H9 (cell line): Measurements from ENCODE around the gene SMIM3. TPM values are rescaled to one million over a fixed set of nuclear protein-coding genes. Genes with fewer than 3 reads are reported as not detected.
A peak's percentile ranks its signal among the peaks of the same experiment; 100 is the strongest.
"Not testable (repeated sequence)": the region's sequence is repeated elsewhere in the genome, so short reads cannot be mapped to it uniquely, and the experiment has no call there.

ENCODE experiments used
- DNase-seq: peaks from one replicate; pipeline ENCODE4 v3.0.0-alpha.2; 2017
- H2AFZ ChIP-seq: one replicate; pipeline ENCODE4 v1.6.1; 2013; ENCODE audit warnings: mild to moderate bottlenecking, low read length, control low read depth, moderate library complexity
- H2AK5ac ChIP-seq: 2 replicates; pipeline ENCODE4 v1.6.1; 2013; ENCODE audit warnings: low read length, control low read depth, mixed read lengths; ENCODE audit not compliant: insufficient read length
- H2BK120ac ChIP-seq: one replicate; pipeline ENCODE4 v1.6.1; 2013; ENCODE audit warnings: low read depth, mild to moderate bottlenecking, low read length, control low read depth, inconsistent platforms; ENCODE audit not compliant: poor library complexity, severe bottlenecking
- H2BK12ac ChIP-seq: 2 replicates; pipeline ENCODE4 v1.6.1; 2013; ENCODE audit warnings: low read length, control low read depth, mixed read lengths, low read depth; ENCODE audit not compliant: insufficient read length
- H2BK15ac ChIP-seq: 2 replicates; pipeline ENCODE4 v1.6.1; 2013; ENCODE audit warnings: low read depth, low read length, control low read depth
- H2BK20ac ChIP-seq: one replicate; pipeline ENCODE4 v1.6.1; 2013; ENCODE audit warnings: low read depth, mild to moderate bottlenecking, low read length, control low read depth, inconsistent platforms; ENCODE audit not compliant: poor library complexity, severe bottlenecking
- H2BK5ac ChIP-seq: 2 replicates; pipeline ENCODE4 v1.6.1; 2013; ENCODE audit warnings: low read length, control low read depth, mixed read lengths; ENCODE audit not compliant: insufficient read length
- H3K14ac ChIP-seq: 2 replicates; pipeline ENCODE4 v1.6.1; 2013; ENCODE audit warnings: low read length, control low read depth; ENCODE audit not compliant: insufficient read depth
- H3K18ac ChIP-seq: 2 replicates; pipeline ENCODE4 v1.6.1; 2013; ENCODE audit warnings: low read depth, mild to moderate bottlenecking, mixed read lengths, low read length, control low read depth; ENCODE audit not compliant: insufficient read length
- H3K23ac ChIP-seq: 2 replicates; pipeline ENCODE4 v1.6.1; 2013; ENCODE audit warnings: low read length, control low read depth, mixed read lengths, low read depth; ENCODE audit not compliant: insufficient read length
- H3K23me2 ChIP-seq: 2 replicates; pipeline ENCODE4 v1.6.1; 2013; ENCODE audit warnings: low read depth, mild to moderate bottlenecking, mixed read lengths, low read length, control low read depth; ENCODE audit not compliant: insufficient read length, poor library complexity, severe bottlenecking
- H3K27ac ChIP-seq: 2 replicates; pipeline ENCODE4 v1.5.1; 2013; ENCODE audit warnings: low read length, control low read depth, mixed read lengths, low read depth; ENCODE audit not compliant: insufficient read length
- H3K27me3 ChIP-seq: 2 replicates; pipeline ENCODE4 v1.6.1; 2013; ENCODE audit warnings: low read length, control low read depth, inconsistent platforms; ENCODE audit not compliant: insufficient read depth
- H3K4ac ChIP-seq: 2 replicates; pipeline ENCODE4 v1.6.1; 2013; ENCODE audit warnings: low read depth, mild to moderate bottlenecking, control low read depth, inconsistent platforms, low read length, moderate library complexity
- H3K4me1 ChIP-seq: 2 replicates; pipeline ENCODE4 v1.6.1; 2013; ENCODE audit warnings: low read length, control low read depth, inconsistent platforms; ENCODE audit not compliant: insufficient read depth
- H3K4me2 ChIP-seq: 2 replicates; pipeline ENCODE4 v1.6.1; 2013; ENCODE audit warnings: low read length, control low read depth, mixed read lengths; ENCODE audit not compliant: insufficient read length, insufficient read depth
- H3K56ac ChIP-seq: 2 replicates; pipeline ENCODE4 v1.6.1; 2013; ENCODE audit warnings: low read depth, mild to moderate bottlenecking, mixed read lengths, low read length, control low read depth; ENCODE audit not compliant: insufficient read length
- H3K79me1 ChIP-seq: 2 replicates; pipeline ENCODE4 v1.6.1; 2013; ENCODE audit warnings: low read depth, mild to moderate bottlenecking, moderate library complexity, low read length, control low read depth, inconsistent platforms; ENCODE audit not compliant: insufficient read depth, poor library complexity, severe bottlenecking
- H3K79me2 ChIP-seq: 2 replicates; pipeline ENCODE4 v1.6.1; 2013; ENCODE audit warnings: low read length, control low read depth, inconsistent platforms; ENCODE audit not compliant: insufficient read depth
- H3K9ac ChIP-seq: 2 replicates; pipeline ENCODE4 v1.6.1; 2013; ENCODE audit warnings: low read length, control low read depth, mixed read lengths; ENCODE audit not compliant: insufficient read length; ENCODE audit errors: extremely low read depth
- H3K9me3 ChIP-seq: one replicate; pipeline ENCODE4 v1.6.1; 2013; ENCODE audit warnings: low read depth, low read length, inconsistent platforms; ENCODE audit not compliant: control insufficient read depth
- H3T11ph ChIP-seq: one replicate; pipeline ENCODE4 v1.6.1; 2013; ENCODE audit warnings: mild to moderate bottlenecking, low read length, control low read depth, inconsistent platforms
- H4K20me1 ChIP-seq: one replicate; pipeline ENCODE4 v1.6.1; 2013; ENCODE audit not compliant: control insufficient read depth, insufficient read length, insufficient read depth
- H4K5ac ChIP-seq: 2 replicates; pipeline ENCODE4 v1.6.1; 2013; ENCODE audit warnings: low read depth, mild to moderate bottlenecking, mixed read lengths, low read length, control low read depth; ENCODE audit not compliant: insufficient read length
- H4K8ac ChIP-seq: replicated peaks from 2 replicates; pipeline ENCODE4 v1.6.1; 2013; ENCODE audit warnings: low read length, control low read depth, mixed read lengths, low read depth; ENCODE audit not compliant: insufficient read length
- H4K91ac ChIP-seq: 2 replicates; pipeline ENCODE4 v1.6.1; 2013; ENCODE audit warnings: low read depth, mild to moderate bottlenecking, moderate library complexity, mixed read lengths, low read length, control low read depth; ENCODE audit not compliant: insufficient read length
- H3K27ac Mint-ChIP-seq, 3 experiments: 2 replicates in 2 of 3; 3 replicates in 1 of 3; pipeline ENCODE4 v1.8.0; 2020 to 2021; ENCODE audit warnings: mixed read lengths in 3 of 3, mild to moderate bottlenecking in 1 of 3, moderate library complexity in 1 of 3
- H3K27me3 Mint-ChIP-seq: 2 replicates; pipeline ENCODE4 v1.8.0; 2021; ENCODE audit warnings: low read depth, mild to moderate bottlenecking, moderate library complexity, mixed read lengths
- H3K36me3 Mint-ChIP-seq, 3 experiments: 2 replicates in 2 of 3; 3 replicates in 1 of 3; pipeline ENCODE4 v1.8.0; 2020 to 2021; ENCODE audit warnings: low read depth in 3 of 3, mixed read lengths in 3 of 3; ENCODE audit not compliant: insufficient read depth in 1 of 3
- H3K4me1 Mint-ChIP-seq, 2 experiments: 2 replicates each; pipeline ENCODE4 v1.8.0; 2020; ENCODE audit warnings: mixed read lengths in 2 of 2
- H3K4me3 Mint-ChIP-seq, 2 experiments: 2 replicates in 1 of 2; 3 replicates in 1 of 2; pipeline ENCODE4 v1.8.0; 2020 to 2021; ENCODE audit warnings: mild to moderate bottlenecking in 2 of 2, mixed read lengths in 2 of 2, moderate library complexity in 1 of 2
- H3K9me3 Mint-ChIP-seq, 2 experiments: 2 replicates in 1 of 2; 3 replicates in 1 of 2; pipeline ENCODE4 v1.8.0; 2020; ENCODE audit warnings: mild to moderate bottlenecking in 2 of 2, mixed read lengths in 2 of 2, moderate library complexity in 1 of 2
- CTCF ChIP-seq: fragments of 200-600 bp; sonication (generic); conservative IDR thresholded peaks from 3 replicates; pipeline ENCODE4 v1.8.0; 2021; ENCODE audit warnings: antibody characterized with exemption, mild to moderate bottlenecking
- WGBS: extraction: QIAGEN DNeasy Blood & Tissue Kit; methylation state at CpG from one replicate; pipeline ENCODE4 v1.1.7; 2013; ENCODE audit warnings: missing lambda C conversion rate, low lambda C conversion rate, mixed read lengths; ENCODE audit not compliant: insufficient read length; ENCODE audit errors: extremely low coverage; 5-methylcytosine and 5-hydroxymethylcytosine counted together
- total RNA-seq: library from RNA; stranded (reverse); gene quantifications from 2 replicates; pipeline ENCODE4 v1.2.1, GENCODE V29; 2021

The SMIM3 gene
- total RNA-seq, 1 experiment from 2014 or later: 42.0 TPM

GRCh38 chr5:150836703-150837102 is 58.1 kb downstream of the SMIM3 start:
- H3K4me1 ChIP-seq: no peaks in the 10 kb centered on the region
- no peak overlapping the region for H3K18ac ChIP-seq
- Mint-ChIP-seq H3K27me3 (peaks cover 23% of the 10 kb centered on the region), H3K4me3 (no peak overlapping the region), H3K9me3 (peaks cover 16 to 23% of the 10 kb centered on the region in 2 experiments), H3K36me3 (peaks cover 0 to 10% (median 0%) of the 10 kb centered on the region in 3 experiments; a peak in 3 of 7 replicates), H3K4me1 (peaks cover 8 to 10% of the 10 kb centered on the region in 2 experiments; a peak in 3 of 4 replicates), H3K27ac (no peak overlapping the region)
- H4K5ac ChIP-seq: no peak overlapping the region
- H4K8ac ChIP-seq: no peak overlapping the region
- H3K23ac ChIP-seq: no peak overlapping the region
- no peak overlapping the region for H2BK20ac ChIP-seq
- H4K20me1 ChIP-seq: no peaks in the 10 kb centered on the region
- no peaks in the 10 kb centered on the region for H3K23me2 ChIP-seq
- H2AFZ ChIP-seq: no peak overlapping the region
- H2BK120ac ChIP-seq: no peak overlapping the region
- H3K27ac ChIP-seq: no peak overlapping the region
- H2BK5ac ChIP-seq: no peak overlapping the region
- H3K4ac ChIP-seq: no peak overlapping the region
- H3K79me1 ChIP-seq: no peaks in the 10 kb centered on the region
- no peak overlapping the region for H3T11ph ChIP-seq
- H3K9ac ChIP-seq: no peak overlapping the region
- H3K14ac ChIP-seq: no peak overlapping the region
- H2BK15ac ChIP-seq: no peak overlapping the region
- no peak overlapping the region for H3K56ac ChIP-seq
- DNase-seq: peak; percentile 84
- WGBS: no CpG with 5 or more reads among the region's 3 CpGs
- TF ChIP-seq CTCF: no peak; the same call in 2 of the 3 replicates
- no peak overlapping the region for H2BK12ac ChIP-seq
- H4K91ac ChIP-seq: no peak overlapping the region
- H3K4me2 ChIP-seq: no peak overlapping the region
- H2AK5ac ChIP-seq: no peak overlapping the region
- H3K27me3 ChIP-seq: no peaks in the 10 kb centered on the region
- no peaks in the 10 kb centered on the region for H3K9me3 ChIP-seq
- no peaks in the 10 kb centered on the region for H3K79me2 ChIP-seq

DNA sequence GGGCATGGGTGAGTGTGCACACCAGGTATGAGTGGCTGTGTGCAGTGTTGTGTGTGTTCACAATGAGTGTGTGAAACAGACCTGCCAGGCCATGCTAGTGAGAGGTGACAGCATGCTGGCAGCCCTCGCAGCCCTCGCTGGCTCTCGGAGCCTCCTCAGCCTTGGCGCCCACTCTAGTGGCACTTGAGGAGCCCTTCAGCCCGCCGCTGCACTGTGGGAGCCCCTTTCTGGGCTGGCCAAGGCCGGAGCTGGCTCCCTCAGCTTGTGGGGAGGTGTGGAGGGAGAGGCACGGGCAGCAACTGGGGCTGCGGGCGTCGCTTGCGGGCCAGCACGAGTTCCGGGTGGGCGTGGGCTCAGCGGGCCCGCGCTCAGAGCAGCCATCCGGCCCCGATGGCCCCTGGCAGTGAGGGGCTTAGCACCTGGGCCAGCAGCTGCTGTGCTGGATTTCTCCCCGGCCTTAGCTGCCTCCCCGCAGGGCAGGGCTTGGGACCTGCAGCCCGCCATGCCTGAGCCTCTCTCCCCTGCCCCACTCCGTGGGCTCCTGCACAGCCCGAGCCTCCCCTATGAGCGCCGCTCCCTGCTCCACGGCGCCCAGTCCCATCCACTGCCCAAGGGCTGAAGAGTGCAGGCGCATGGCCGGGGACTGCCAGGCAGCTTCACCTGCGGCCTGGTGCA is 66.8 kb downstream of the SMIM3 start:
- not testable (repeated sequence) for H3K27ac Mint-ChIP-seq, H2AK5ac ChIP-seq, H3K9me3 ChIP-seq, DNase-seq, H2AFZ ChIP-seq, H3K4me2 ChIP-seq, H3K9me3 Mint-ChIP-seq, H2BK120ac ChIP-seq, H3K4ac ChIP-seq, H3K4me1 Mint-ChIP-seq, H2BK15ac ChIP-seq, H2BK5ac ChIP-seq, H3K4me1 ChIP-seq, H3K4me3 Mint-ChIP-seq, H4K91ac ChIP-seq, H3K36me3 Mint-ChIP-seq, H3K27me3 ChIP-seq, H4K8ac ChIP-seq, H3K23ac ChIP-seq, H3T11ph ChIP-seq, H3K27ac ChIP-seq, H2BK20ac ChIP-seq, H2BK12ac ChIP-seq, H3K9ac ChIP-seq, H3K14ac ChIP-seq, H4K20me1 ChIP-seq, H4K5ac ChIP-seq, H3K18ac ChIP-seq, H3K23me2 ChIP-seq, H3K56ac ChIP-seq, H3K79me1 ChIP-seq, H3K79me2 ChIP-seq
- whole genome bisulfite sequencing: no CpG with 5 or more reads among the region's 32 CpGs
- peaks cover 22% of the 10 kb centered on the region for H3K27me3 Mint-ChIP-seq
